H1 (cell line): Measurements from ENCODE around the gene BCAP31. TPM values are rescaled to one million over a fixed set of nuclear protein-coding genes. Genes with fewer than 3 reads are reported as not detected.

Experiments
- CTCF ChIA-PET: fragments of 300-600 bp; sonication (Branson Sonifier 250); formaldehyde crosslinking; loops from one replicate; lab custom pipeline; 2021; ENCODE audit not compliant: partially characterized antibody; lab: Charles Lee
- POLR2A ChIA-PET: fragments of 300-600 bp; sonication (Branson Sonifier 250); formaldehyde crosslinking; loops from one replicate; lab custom pipeline; 2021; ENCODE audit warnings: inconsistent platforms; ENCODE audit not compliant: partially characterized antibody; lab: Charles Lee
- DNase-seq, 2 experiments: peaks; one replicate each; pipeline versions ENCODE4 v3.0.0 to v3.0.0-alpha.2; 2010 to 2022; ENCODE audit warnings: low spot score in 2 of 2, low read depth in 1 of 2, mixed read lengths in 1 of 2
- FAIRE-seq: peaks from 2 replicates; lab custom pipeline; 2011; peaks lifted over from hg19 to GRCh38; lab: Jason Lieb, UNC
- H2AFZ ChIP-seq: 2 replicates; pipeline ENCODE4 v1.8.1; 2012; ENCODE audit warnings: low read length, inconsistent platforms
- H2AK5ac ChIP-seq: 2 replicates; pipeline ENCODE4 v1.6.1; 2013; ENCODE audit warnings: low read depth, low read length
- H2BK120ac ChIP-seq: replicated peaks from 2 replicates; pipeline ENCODE3; 2013; ENCODE audit warnings: low read depth, low read length, inconsistent platforms
- H2BK12ac ChIP-seq: 2 replicates; pipeline ENCODE4 v1.6.1; 2013; ENCODE audit warnings: low read depth, low read length
- H2BK15ac ChIP-seq: 2 replicates; pipeline ENCODE4 v1.6.1; 2013; ENCODE audit warnings: low read length
- H2BK20ac ChIP-seq: 2 replicates; pipeline ENCODE4 v1.6.1; 2013; ENCODE audit warnings: low read length
- H2BK5ac ChIP-seq: 2 replicates; pipeline ENCODE4 v1.6.1; 2013; ENCODE audit warnings: low read depth, low read length
- H3K14ac ChIP-seq: 2 replicates; pipeline ENCODE4 v1.6.1; 2013; ENCODE audit warnings: inconsistent platforms; ENCODE audit not compliant: insufficient read length
- H3K18ac ChIP-seq: 2 replicates; pipeline ENCODE4 v1.6.1; 2013; ENCODE audit warnings: low read length; ENCODE audit errors: extremely low read depth
- H3K23ac ChIP-seq: 2 replicates; pipeline ENCODE4 v1.6.1; 2013; ENCODE audit warnings: inconsistent platforms; ENCODE audit not compliant: insufficient read length
- H3K23me2 ChIP-seq: 2 replicates; pipeline ENCODE4 v1.6.1; 2013; ENCODE audit warnings: low read depth, low read length
- H3K27ac ChIP-seq: 2 replicates; pipeline ENCODE4 v1.6.1; 2011; ENCODE audit warnings: low read depth, low read length, inconsistent platforms
- H3K27me3 ChIP-seq, 4 experiments: replicated peaks in 1 of 4; 1 replicate in 1 of 4; 2 replicates in 3 of 4; pipeline versions ENCODE4 v1.6.1 to v1.8.1; 2011 to 2013; ENCODE audit warnings: low read length in 3 of 4, mild to moderate bottlenecking in 3 of 4, inconsistent platforms in 2 of 4, mixed read lengths in 2 of 4, moderate library complexity in 1 of 4; ENCODE audit not compliant: control insufficient read depth in 3 of 4, insufficient read depth in 3 of 4; ENCODE audit errors: extremely low read depth in 1 of 4
- H3K36me3 ChIP-seq, 4 experiments: 2 replicates each; pipeline versions ENCODE4 v1.6.1 to v1.8.1; 2011 to 2013; ENCODE audit warnings: mild to moderate bottlenecking in 4 of 4, low read length in 3 of 4, moderate library complexity in 2 of 4, control low read depth in 1 of 4, inconsistent platforms in 1 of 4; ENCODE audit not compliant: insufficient read depth in 4 of 4, control insufficient read depth in 2 of 4
- H3K4ac ChIP-seq: replicated peaks from 2 replicates; pipeline ENCODE3; 2013; ENCODE audit warnings: low read length, low read depth, mixed read lengths, inconsistent platforms; ENCODE audit not compliant: insufficient read length
- H3K4me1 ChIP-seq, 4 experiments: replicated peaks in 1 of 4; 1 replicate in 1 of 4; 2 replicates in 3 of 4; pipeline versions ENCODE4 v1.6.1 to v1.8.1; 2011 to 2013; ENCODE audit warnings: low read length in 3 of 4, inconsistent platforms in 2 of 4, mixed read lengths in 1 of 4; ENCODE audit not compliant: insufficient read depth in 4 of 4, control insufficient read depth in 3 of 4
- H3K4me2 ChIP-seq, 2 experiments: 2 replicates each; pipeline versions ENCODE4 v1.6.1 to v1.8.1; 2011 to 2013; ENCODE audit warnings: low read depth in 2 of 2, low read length in 2 of 2, control low read depth in 1 of 2, inconsistent platforms in 1 of 2, mild to moderate bottlenecking in 1 of 2; ENCODE audit not compliant: insufficient read depth in 1 of 2
- H3K4me3 ChIP-seq, 4 experiments: fragments of 200-600, 300-600 bp in 1 of 4; sonication (generic), shearing (Covaris generic), sonication (Bioruptor Twin) in 1 of 4; 2 replicates each; pipeline versions ENCODE4 v1.5.1 to v1.8.1; 2011 to 2016; ENCODE audit warnings: low read length in 4 of 4, low read depth in 3 of 4, control low read depth in 2 of 4, inconsistent platforms in 2 of 4, mild to moderate bottlenecking in 2 of 4, mixed read lengths in 1 of 4, moderate library complexity in 1 of 4; ENCODE audit not compliant: insufficient read depth in 2 of 4; ENCODE audit errors: extremely low read depth in 1 of 4
- H3K56ac ChIP-seq: replicated peaks from 2 replicates; pipeline ENCODE3; 2013; ENCODE audit warnings: low read depth, mild to moderate bottlenecking, mixed read lengths, low read length, inconsistent platforms; ENCODE audit not compliant: insufficient read length
- H3K79me1 ChIP-seq: 2 replicates; pipeline ENCODE4 v1.6.1; 2013; ENCODE audit warnings: low read depth, low read length, control low read depth
- H3K79me2 ChIP-seq, 2 experiments: 2 replicates each; pipeline versions ENCODE4 v1.6.1 to v1.8.1; 2012 to 2013; ENCODE audit warnings: low read length in 2 of 2, mild to moderate bottlenecking in 2 of 2, inconsistent platforms in 1 of 2; ENCODE audit not compliant: insufficient read depth in 2 of 2, control insufficient read depth in 1 of 2
- H3K9ac ChIP-seq, 4 experiments: replicated peaks in 1 of 4; 1 replicate in 1 of 4; 2 replicates in 3 of 4; pipeline versions ENCODE4 v1.6.1 to v1.8.1; 2011 to 2013; ENCODE audit warnings: low read depth in 3 of 4, low read length in 3 of 4, control low read depth in 2 of 4, mild to moderate bottlenecking in 2 of 4, moderate library complexity in 2 of 4, inconsistent platforms in 1 of 4; ENCODE audit errors: extremely low read depth in 1 of 4
- H3K9me3 ChIP-seq, 2 experiments: 2 replicates each; pipeline versions ENCODE4 v1.6.1 to v1.8.1; 2012 to 2013; ENCODE audit warnings: mild to moderate bottlenecking in 2 of 2, moderate library complexity in 2 of 2, control low read depth in 1 of 2, inconsistent platforms in 1 of 2, low read depth in 1 of 2, low read length in 1 of 2, mixed read lengths in 1 of 2; ENCODE audit not compliant: insufficient read depth in 2 of 2
- H4K20me1 ChIP-seq, 2 experiments: replicated peaks in 1 of 2; 2 replicates each; pipeline versions ENCODE3 to v1.8.1; 2011 to 2013; ENCODE audit warnings: inconsistent platforms in 2 of 2, low read length in 2 of 2, mild to moderate bottlenecking in 1 of 2; ENCODE audit not compliant: insufficient read depth in 2 of 2, control insufficient read depth in 1 of 2
- H4K5ac ChIP-seq: 2 replicates; pipeline ENCODE4 v1.6.1; 2013; ENCODE audit warnings: low read length, low read depth, mixed read lengths, inconsistent platforms; ENCODE audit not compliant: insufficient read length
- H4K8ac ChIP-seq: 2 replicates; pipeline ENCODE4 v1.8.0; 2013; ENCODE audit warnings: mild to moderate bottlenecking, moderate library complexity, low read length, inconsistent platforms; ENCODE audit not compliant: insufficient read depth; ENCODE audit errors: extremely low read depth
- H4K91ac ChIP-seq: replicated peaks from 2 replicates; pipeline ENCODE3; 2013; ENCODE audit warnings: low read length, mixed read lengths, inconsistent platforms; ENCODE audit not compliant: insufficient read length
- TEAD4 ChIP-seq: IDR thresholded peaks from 2 replicates; pipeline ENCODE4 v1.6.1; 2012; ENCODE audit warnings: low read depth, low read length, inconsistent platforms, mixed read lengths
- WGBS, 2 experiments: shearing (Covaris generic) in 1 of 2; methylation state at CpG; one replicate each; pipeline versions ENCODE4 v1.1.6 to v1.1.7; 2013 to 2015; ENCODE audit warnings: low lambda C conversion rate in 2 of 2, mixed read lengths in 2 of 2, inconsistent platforms in 1 of 2, low coverage in 1 of 2, missing lambda C conversion rate in 1 of 2; ENCODE audit not compliant: insufficient replicate concordance in 2 of 2, insufficient coverage in 1 of 2, insufficient read length in 1 of 2; ENCODE audit errors: extremely low coverage in 1 of 2, missing lambda C conversion rate in 1 of 2; 5-methylcytosine and 5-hydroxymethylcytosine counted together
- polyA plus RNA-seq, 7 experiments: library from polyadenylated mRNA; depleted of rRNA in 3 of 7; stranded (reverse) in 5 of 7; unstranded in 2 of 7; fragments of >200 nt in 5 of 7; fragments of 200-250 nt in 2 of 7; gene quantifications; 1 replicate in 5 of 7; 2 replicates in 1 of 7; 4 replicates in 1 of 7; pipeline versions ENCODE4 v1.2.1 to v1.2.3, GENCODE V29; 2011 to 2013; ENCODE audit warnings: missing spikeins in 2 of 7, mixed read lengths in 2 of 7
- total RNA-seq: library from RNA; stranded (reverse); fragmentation: NEBNext Ultra II Directional; extraction: Animal tissue kit (Norgen Biotek cat#: 25700); gene quantifications from 2 replicates; pipeline ENCODE4 v1.2.1, GENCODE V29; 2021

The BCAP31 gene
- total and polyA plus RNA-seq, 2 of the 8 experiments (the other 6 are each of a cell fraction or from before 2014, with no cell fraction given): 136 to 159 TPM

GRCh38 chrX:153688506-153688905 is 35.7 kb downstream of the BCAP31 start:
- no peak for TF ChIP-seq TEAD4
- Histone ChIP-seq H2BK20ac (no peak overlapping the region), H3K56ac (no peak overlapping the region), H4K91ac (no peak overlapping the region), H3K4me3 (peak overlapping the region; percentile 47 to 58 (median 51)), H3K9me3 (peaks cover 2% of the 10 kb centered on the region in 2 experiments; a peak in 2 of 4 replicates), H3K4me1 (peaks cover 0 to 27% (median 11%) of the 10 kb centered on the region in 4 experiments; a peak in 6 of 7 replicates), H3K23me2 (no peaks in the 10 kb centered on the region), H3K4me2 (peak overlapping the region in 1 of 2 experiments; percentile 42; a peak in 2 of 4 replicates), H2BK15ac (no peak overlapping the region), H2BK120ac (no peak overlapping the region), H3K18ac (no peak overlapping the region), H2AFZ (no peak overlapping the region), H2AK5ac (no peak overlapping the region), H4K20me1 (peaks cover 2 to 3% of the 10 kb centered on the region in 2 experiments), H3K36me3 (peaks cover 0 to 26% (median 2%) of the 10 kb centered on the region in 4 experiments; a peak in 5 of 8 replicates), H3K79me1 (no peaks in the 10 kb centered on the region; the same call in 1 of the 2 replicates), H2BK12ac (no peak overlapping the region), H3K4ac (no peak overlapping the region), H3K27me3 (no peaks in the 10 kb centered on the region), H4K5ac (no peak overlapping the region), H3K79me2 (peaks cover 0 to 13% of the 10 kb centered on the region in 2 experiments; a peak in 3 of 4 replicates), H3K9ac (peak overlapping the region; percentile 37 to 64 (median 48); a peak in 6 of 7 replicates), H2BK5ac (no peak overlapping the region), H4K8ac (no peak overlapping the region), H3K27ac (no peak overlapping the region), H3K23ac (no peak overlapping the region), H3K14ac (no peak overlapping the region)
- FAIRE-seq (no peak), DNase-seq (no peak)
- ChIA-PET CTCF (no interaction called here), POLR2A (no interaction called here)
- WGBS, 2 experiments: 3% methylated on average over 8 of the region's 57 CpGs; no CpG with 5 or more reads in 1 of the 2 experiments
